Measurements from ENCODE around the gene PTEN.

GRCh38 chr10:87837445-87837844 is 26.0 kb upstream of the PTEN start:
- TF ChIP-seq POLR2AphosphoS5 (IDR thresholded peaks at IDR 0.05) (no peak), CTCF (IDR thresholded peaks at IDR 0.05) (no peak), POLR2A (IDR thresholded peaks at IDR 0.05) (no peak)

All from breast epithelium (tissue), 3 donors.